OCI-LY7 (cell line): Measurements from ENCODE around the gene GPR84. TPM values are rescaled to one million over a fixed set of nuclear protein-coding genes. Genes with fewer than 3 reads are reported as not detected.
A peak's percentile ranks its signal among the peaks of the same experiment; 100 is the strongest.

Experiments used
- BruUV-seq: library from RNA; stranded (reverse); fragments of 400-500 nt; replicated peaks from 2 replicates; lab custom pipeline; 2021; lab: Mats Ljungman, UMichigan
- CTCF ChIA-PET: fragments of 300-600 bp; sonication (Branson Sonifier 250); formaldehyde crosslinking; loops from one replicate; lab custom pipeline; 2022; ENCODE audit warnings: antibody characterized with exemption; ENCODE audit not compliant: unreplicated experiment; lab: Charles Lee
- POLR2A ChIA-PET: fragments of 300-600 bp; sonication (Branson Sonifier 250); formaldehyde crosslinking; loops from one replicate; lab custom pipeline; 2022; ENCODE audit warnings: antibody characterized with exemption; lab: Charles Lee
- DNase-seq: peaks from one replicate; pipeline ENCODE4 v3.0.0-alpha.2; 2015; ENCODE audit warnings: low spot score
- H2AFZ ChIP-seq: fragments of 200-600 bp; sonication (generic), shearing (Covaris generic); 2 replicates; pipeline ENCODE4 v1.6.1; 2014; ENCODE audit warnings: mild to moderate bottlenecking, antibody characterized with exemption, low read length, moderate library complexity
- H3K27ac ChIP-seq: fragments of 200-600 bp; sonication (generic); 2 replicates; pipeline ENCODE4 v1.5.1; 2014; ENCODE audit warnings: mixed run types, low read depth, mild to moderate bottlenecking, moderate library complexity, low read length, inconsistent platforms; ENCODE audit not compliant: poor library complexity, severe bottlenecking
- H3K36me3 ChIP-seq: fragments of 200-600 bp; sonication (generic); 2 replicates; pipeline ENCODE4 v1.6.1; 2014; ENCODE audit warnings: mild to moderate bottlenecking, antibody characterized with exemption, low read length, moderate library complexity, mixed read lengths; ENCODE audit not compliant: insufficient read depth
- H3K4me1 ChIP-seq: fragments of 200-600 bp; sonication (generic); 2 replicates; pipeline ENCODE4 v1.5.1; 2014; ENCODE audit warnings: mild to moderate bottlenecking, low read length; ENCODE audit not compliant: insufficient read depth, poor library complexity, severe bottlenecking
- H3K4me2 ChIP-seq: fragments of 200-600 bp; sonication (generic); 2 replicates; pipeline ENCODE4 v1.6.1; 2014; ENCODE audit warnings: mild to moderate bottlenecking, low read length
- H3K4me3 ChIP-seq: fragments of 200-600 bp; sonication (generic); 2 replicates; pipeline ENCODE4 v1.5.1; 2014; ENCODE audit warnings: mild to moderate bottlenecking, low read depth, low read length; ENCODE audit not compliant: poor library complexity, severe bottlenecking
- H3K79me2 ChIP-seq: fragments of 200-600 bp; sonication (generic); 2 replicates; pipeline ENCODE4 v1.6.1; 2016; ENCODE audit warnings: low read depth, mild to moderate bottlenecking, low read length, moderate library complexity, mixed read lengths; ENCODE audit not compliant: insufficient read depth
- H3K9me2 ChIP-seq: fragments of 200-600 bp; sonication (generic); 2 replicates; pipeline ENCODE4 v1.6.1; 2016; ENCODE audit warnings: mild to moderate bottlenecking, low read length, mixed read lengths; ENCODE audit not compliant: insufficient read depth
- H3K9me3 ChIP-seq: fragments of 200-600 bp; sonication (generic); 2 replicates; pipeline ENCODE4 v1.6.1; 2014; ENCODE audit warnings: mild to moderate bottlenecking, mixed run types, low read length, mixed read lengths
- H4K20me1 ChIP-seq: fragments of 200-600 bp; sonication (generic); 2 replicates; pipeline ENCODE4 v1.6.1; 2014; ENCODE audit warnings: mild to moderate bottlenecking, antibody characterized with exemption, low read length, moderate library complexity, mixed read lengths; ENCODE audit not compliant: insufficient read depth
- CTCF ChIP-seq: fragments of 200-600 bp; sonication (generic); conservative IDR thresholded peaks from 2 replicates; pipeline ENCODE4 v1.5.1; 2014; ENCODE audit warnings: mild to moderate bottlenecking, antibody characterized with exemption, low read length, moderate library complexity, mixed read lengths
- EZH2phosphoT487 ChIP-seq: fragments of 200-600 bp; sonication (generic); IDR thresholded peaks from 2 replicates; pipeline ENCODE4 v1.6.1; 2018; ENCODE audit warnings: low read depth, borderline replicate concordance, mild to moderate bottlenecking, mixed run types, antibody characterized with exemption, low read length, moderate library complexity, mixed read lengths
- intact Hi-C: fragments of 100-400 bp; cut with micrococcal nuclease; formaldehyde crosslinking; loops from one replicate; pipeline ENCODE4 v1.10.0; 2022; ENCODE audit not compliant: unreplicated experiment
- total RNA-seq, 2 experiments: library from RNA; depleted of rRNA in 1 of 2; stranded (reverse); fragments of >200 nt in 1 of 2; shearing (Covaris generic) in 1 of 2; gene quantifications; 2 replicates each; pipeline ENCODE4 v1.2.3, GENCODE V29; 2014 to 2022

Gene GPR84
- total RNA-seq, 2 experiments from 2014 or later = 0.30 TPM; not detected in 1

GRCh38 chr12:54363047-54363446, 1.2 kb downstream of the GPR84 start:
- H3K79me2 ChIP-seq = no peaks in the 10 kb centered on the region
- H3K4me3 ChIP-seq = no peak overlapping the region
- BruUV-seq = no TSS peak
- intact Hi-C loops = no loop called here
- ChIA-PET POLR2A (interaction anchor here (0.6 kb wide), 1 partner anchor 148 kb away, joined by 3 read pairs; no protein-coding TSS in a partner anchor), CTCF (interaction anchor here (1.0 kb wide), 1 partner anchor 138 kb away, joined by 3 read pairs; no protein-coding TSS in a partner anchor)
- no peaks in the 10 kb centered on the region for H3K9me3 ChIP-seq
- no peak overlapping the region for H3K4me2 ChIP-seq
- no peaks in the 10 kb centered on the region for H3K9me2 ChIP-seq
- no peak for DNase-seq
- H4K20me1 ChIP-seq = no peaks in the 10 kb centered on the region
- H3K4me1 ChIP-seq = peaks cover 42% of the 10 kb centered on the region
- TF ChIP-seq CTCF = no peak
- no peak for TF ChIP-seq EZH2phosphoT487
- no peak overlapping the region for H2AFZ ChIP-seq
- no peaks in the 10 kb centered on the region for H3K36me3 ChIP-seq
- no peak overlapping the region for H3K27ac ChIP-seq

- no peak overlapping the region for H2AFZ ChIP-seq
- H3K9me2 ChIP-seq = no peaks in the 10 kb centered on the region
- no TSS peak for BruUV-seq
- peak overlapping the region; percentile 55 for H3K27ac ChIP-seq
- CTCF ChIA-PET = interaction anchor here (0.6 to 1.2 kb wide), 3 partner anchors 139 to 146 kb away, joined by 3 read pairs; no protein-coding TSS in a partner anchor
- no peaks in the 10 kb centered on the region for H3K79me2 ChIP-seq
- H3K4me3 ChIP-seq = no peak overlapping the region
- H3K9me3 ChIP-seq = no peaks in the 10 kb centered on the region
- intact Hi-C loops = loop anchor here (1.0 kb wide), 3 partner anchors 67 to 141 kb away; no protein-coding TSS in a partner anchor
- no peak overlapping the region for H3K4me2 ChIP-seq
- POLR2A ChIA-PET = interaction anchor here (1.0 kb wide), 1 partner anchor 68 kb away, joined by 3 read pairs; no protein-coding TSS in a partner anchor
- peaks cover 53% of the 10 kb centered on the region for H3K4me1 ChIP-seq
- DNase-seq = peak; percentile 78
- no peaks in the 10 kb centered on the region for H3K36me3 ChIP-seq
- no peaks in the 10 kb centered on the region for H4K20me1 ChIP-seq
- TF ChIP-seq CTCF = peak; percentile 96
- TF ChIP-seq EZH2phosphoT487 = no peak
Observed at GRCh38 chr12:54360717-54361456, 3.4 kb downstream of the GPR84 start.
